GM21723 (cell line): ENCODE measurements around the gene DPYD.

Experiments used
- ATAC-seq: cut with Tn5 transposase; IDR thresholded peaks from one replicate; pipeline ENCODE4 v1.9.1; 2021; ENCODE audit warnings: mild to moderate bottlenecking, moderate library complexity; ENCODE audit not compliant: unreplicated experiment

DPYD gene

GRCh38 chr1:97630948-97631347 is 289.9 kb downstream of the DPYD start:
- ATAC-seq = no peak

DNA sequence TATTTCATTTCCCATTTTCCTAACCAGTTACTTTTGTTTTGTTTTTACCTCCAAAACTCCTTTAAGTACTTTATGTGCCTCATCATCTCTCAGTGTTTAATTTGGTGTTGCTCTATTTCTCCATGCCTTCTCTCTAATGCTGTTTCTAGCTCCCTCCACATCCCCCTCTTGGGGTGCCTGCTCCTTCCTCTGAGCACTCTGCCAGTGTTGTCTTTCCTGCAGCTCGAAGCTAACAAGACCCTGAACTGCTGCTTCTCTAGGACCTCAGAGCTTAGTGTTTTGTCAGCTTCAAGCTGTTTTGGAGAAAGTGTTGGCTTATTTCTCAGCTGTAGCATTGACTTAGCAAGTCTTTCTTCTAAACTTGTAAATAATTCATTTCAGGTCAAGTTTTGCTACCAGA is 290.6 kb downstream of the DPYD start:
- ATAC-seq = no peak

DNA sequence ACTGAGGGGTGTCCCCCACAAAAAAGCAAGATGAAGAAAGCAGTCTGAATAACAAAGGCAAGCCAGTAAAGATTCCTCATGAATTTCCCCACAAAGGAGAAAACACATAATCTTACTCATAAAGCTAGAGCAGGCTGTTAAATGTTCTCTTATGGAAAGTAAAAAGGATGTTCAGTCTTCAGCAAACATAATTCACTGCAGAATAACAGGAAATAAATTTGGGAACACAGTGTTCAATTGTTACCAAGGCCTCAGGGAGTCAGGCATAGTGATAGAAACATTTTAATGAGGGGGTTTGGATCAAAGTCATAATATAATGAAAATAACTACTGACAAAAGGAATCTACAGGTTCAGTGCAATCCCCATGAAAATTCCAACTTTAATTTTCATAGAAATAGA is 297.6 kb downstream of the DPYD start:
- ATAC-seq = no peak

- ATAC-seq = no peak
Observed at GRCh38 chr1:97621955-97622354, 298.9 kb downstream of the DPYD start.

DNA sequence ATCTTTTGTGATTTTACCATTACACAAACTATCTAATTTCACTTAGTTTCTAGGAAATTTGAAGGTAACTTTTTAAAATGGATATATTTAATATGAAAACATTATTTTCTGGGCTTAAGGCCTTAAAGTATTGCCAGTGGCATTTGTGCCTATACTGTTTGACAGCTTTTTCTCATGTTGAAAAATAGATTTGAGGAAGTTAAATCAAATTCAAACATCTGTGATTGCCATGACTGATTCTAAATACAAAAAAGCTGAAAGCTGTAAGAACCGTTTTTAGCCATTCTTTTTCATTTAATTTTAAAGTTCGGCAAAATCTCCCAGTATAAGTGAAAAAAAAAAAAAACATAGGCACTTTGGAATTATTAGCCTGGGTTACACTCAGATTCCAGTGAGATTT is 301.1 kb downstream of the DPYD start:
- ATAC-seq = no peak

DNA sequence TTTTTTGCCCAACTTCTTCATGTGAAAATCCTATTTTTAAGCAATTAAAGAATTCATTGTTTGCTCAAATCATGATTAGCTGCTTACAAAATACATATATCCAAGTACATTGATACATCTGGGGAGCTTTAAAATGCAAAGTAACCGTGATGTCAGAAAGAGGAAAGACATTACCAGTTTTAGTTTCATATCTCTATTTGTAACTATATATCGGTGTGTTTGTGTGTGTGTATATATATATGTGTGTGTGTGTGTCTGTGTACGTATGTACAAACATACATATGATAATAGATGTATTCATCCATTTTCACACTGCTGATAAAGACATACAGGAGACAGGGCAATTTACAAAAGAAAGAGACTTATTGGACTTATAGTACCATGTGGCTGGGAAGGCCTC is 310.1 kb downstream of the DPYD start:
- peak; percentile 47 for ATAC-seq

DNA sequence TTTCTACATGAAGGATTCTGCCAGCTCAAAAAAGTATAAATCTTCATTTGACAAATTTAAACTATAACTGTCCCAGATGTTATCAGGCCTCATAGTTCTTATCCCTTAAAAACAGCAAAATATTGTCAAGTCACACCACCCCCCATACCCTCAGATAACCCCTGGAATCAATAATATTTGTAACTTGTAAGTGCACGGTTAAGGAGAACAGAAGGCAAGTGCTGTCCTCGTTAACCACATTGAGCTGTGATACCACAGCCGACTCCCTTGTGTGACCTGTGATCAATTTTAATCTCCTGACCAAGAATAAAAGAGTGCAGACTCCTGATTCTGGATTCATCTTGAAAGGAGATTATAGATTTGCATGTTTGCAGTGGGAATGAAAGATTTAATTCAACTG is 310.7 kb downstream of the DPYD start:
- ATAC-seq = no peak

DNA sequence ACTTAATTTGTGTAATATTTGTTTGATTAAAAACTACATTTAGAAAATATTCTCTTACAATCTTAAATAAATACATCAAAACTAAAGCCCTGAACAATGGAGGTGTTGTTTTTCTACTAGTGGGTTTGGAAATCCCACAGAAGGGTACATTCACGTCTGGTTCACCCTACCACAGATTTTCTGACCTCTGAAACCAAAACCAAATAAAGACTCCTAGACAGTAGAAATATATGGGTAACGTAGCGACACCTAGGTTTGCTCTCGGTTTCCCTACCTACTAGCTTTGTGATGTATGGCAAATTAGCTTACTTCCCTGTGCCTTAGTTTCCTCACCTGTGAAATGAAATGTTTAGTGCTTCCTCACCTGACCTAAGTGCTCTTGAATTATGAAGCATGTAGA is 312.6 kb downstream of the DPYD start:
- ATAC-seq = no peak

DNA sequence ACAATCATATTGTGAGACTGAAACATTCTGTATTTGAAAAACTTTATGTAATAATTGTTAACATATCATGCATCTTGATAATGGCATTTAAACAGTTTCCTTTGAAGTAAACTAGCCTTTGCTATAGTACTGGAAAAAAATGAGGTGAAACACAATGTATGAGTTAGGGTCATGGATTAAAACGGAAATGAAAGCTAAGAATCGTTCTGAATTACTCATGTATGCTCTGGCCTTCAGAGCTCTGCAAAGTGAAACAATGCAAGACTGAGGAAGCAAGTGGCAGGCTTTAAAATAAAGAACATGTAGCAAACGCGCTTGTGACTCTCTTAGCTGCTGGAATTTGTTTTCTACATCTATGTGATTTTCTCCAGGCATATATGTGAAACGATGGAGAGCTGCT is 317.1 kb downstream of the DPYD start:
- no peak for ATAC-seq

DNA sequence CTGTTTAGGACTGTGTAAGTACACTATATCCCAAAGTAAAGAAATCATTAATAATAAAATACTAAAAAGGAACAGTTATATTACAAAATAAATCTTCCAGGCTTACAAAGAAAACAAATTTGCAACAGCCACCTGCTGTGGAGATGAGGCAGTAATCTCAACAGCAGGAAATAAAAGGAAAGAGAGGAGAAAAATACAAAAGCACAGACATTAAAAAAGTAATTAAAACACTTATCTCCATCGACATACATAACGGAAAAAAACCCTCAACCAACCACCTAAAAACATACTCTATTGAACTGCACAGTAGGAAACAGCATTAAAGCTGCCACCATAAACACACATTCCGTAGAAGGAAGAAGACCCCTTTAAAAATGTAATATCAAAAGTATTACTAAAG is 317.6 kb downstream of the DPYD start:
- no peak for ATAC-seq

DNA sequence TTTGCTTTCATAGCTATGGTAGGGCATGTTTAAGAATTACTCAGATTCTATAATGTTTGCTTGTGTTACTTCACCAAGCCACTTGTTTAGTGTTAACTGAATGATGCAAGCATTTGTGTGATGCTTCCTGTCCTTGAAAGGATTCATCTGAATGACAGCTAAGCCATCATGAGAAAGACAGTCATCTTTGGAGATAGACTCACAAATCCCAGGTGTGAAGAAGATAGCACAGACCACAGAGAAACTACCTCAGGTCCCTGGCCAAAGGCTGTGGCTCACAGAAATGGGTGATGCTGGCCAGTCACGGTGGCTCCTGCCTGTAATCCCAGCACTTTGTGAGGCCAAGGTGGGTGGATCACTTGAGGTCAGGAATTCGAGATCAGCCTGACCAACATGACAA is 321.4 kb downstream of the DPYD start:
- no peak for ATAC-seq

- no peak for ATAC-seq
Observed at GRCh38 chr1:97593192-97593591, 327.6 kb downstream of the DPYD start.

- ATAC-seq = no peak
Observed at GRCh38 chr1:97588772-97589171, 332.1 kb downstream of the DPYD start.

DNA sequence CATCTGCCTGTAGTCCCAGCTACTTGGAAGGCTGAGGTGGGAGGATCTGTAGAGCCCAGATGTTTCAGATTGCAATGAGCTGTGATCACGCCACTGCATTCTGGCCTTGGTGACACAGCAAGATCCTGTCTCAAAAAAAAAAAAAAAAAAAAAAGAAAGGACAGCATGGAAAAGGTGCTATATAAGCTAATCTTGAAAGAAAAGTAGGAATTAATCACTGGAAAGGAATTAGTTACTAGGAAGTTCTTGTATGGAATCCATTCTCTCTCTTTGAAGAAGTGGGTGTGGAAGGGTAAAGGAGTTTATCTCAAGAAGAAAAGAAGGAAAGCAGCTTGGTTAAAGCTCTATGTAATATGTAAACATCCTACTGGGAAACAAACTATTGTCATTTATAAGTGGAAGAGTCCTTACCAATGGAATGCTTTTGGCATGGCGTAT is 339.2 kb downstream of the DPYD start:
- no peak for ATAC-seq

DNA sequence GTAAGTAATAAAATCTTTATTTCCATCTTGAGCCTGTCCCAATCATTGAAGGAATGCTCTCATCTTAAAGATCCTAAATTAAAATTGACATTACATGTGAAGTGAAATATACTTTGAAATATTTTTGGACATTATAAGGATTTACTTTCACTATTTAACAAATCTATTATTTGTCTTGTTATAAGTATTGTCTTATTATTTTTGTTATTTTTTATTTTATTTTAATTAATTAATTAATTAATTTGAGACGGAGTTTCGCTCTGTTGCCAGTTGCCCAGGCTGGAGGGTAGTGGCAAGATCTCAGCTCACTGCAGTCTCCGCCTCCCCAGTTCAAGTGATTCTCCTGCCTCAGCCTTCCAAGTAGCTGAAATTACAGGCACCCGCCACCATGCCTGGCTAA is 343.2 kb downstream of the DPYD start:
- no peak for ATAC-seq

GRCh38 chr1:97573553-97573952 is 347.3 kb downstream of the DPYD start:
- no peak for ATAC-seq

DNA sequence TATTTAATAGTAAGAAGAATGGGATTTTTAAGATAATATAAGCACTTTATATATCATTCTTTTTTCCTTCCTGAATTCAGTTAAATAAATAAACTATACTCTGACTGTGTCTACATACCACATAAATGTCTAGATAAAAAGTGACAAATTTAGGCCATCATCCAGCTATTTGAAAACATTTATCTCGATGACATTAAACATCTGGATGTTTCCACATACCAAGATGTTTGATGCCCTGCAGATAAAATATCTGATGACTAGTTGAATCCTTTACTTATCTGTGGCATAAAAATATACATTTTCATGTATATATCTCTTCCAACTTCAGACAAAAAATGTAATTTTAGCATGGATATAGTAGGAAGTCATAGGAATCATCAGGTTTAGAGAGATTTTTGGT is 348.3 kb downstream of the DPYD start:
- ATAC-seq = no peak

DNA sequence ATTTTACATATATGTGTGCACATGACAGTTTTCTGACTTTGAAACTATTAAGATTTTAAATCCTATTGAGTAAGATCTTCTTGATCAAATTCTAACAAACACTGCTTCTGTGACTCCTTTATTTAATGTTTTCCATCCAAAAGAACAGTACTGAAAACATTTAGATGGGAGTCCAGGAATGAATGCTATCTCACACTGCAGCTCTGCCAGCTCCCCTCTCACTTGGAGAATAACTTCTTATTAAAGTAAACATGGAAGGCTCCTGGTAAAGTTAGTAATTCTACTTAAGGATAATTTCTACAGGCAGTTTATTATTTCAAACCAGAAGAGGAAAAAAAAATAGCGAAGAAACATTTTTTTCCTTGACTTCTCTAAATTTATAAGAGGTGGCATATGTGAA is 349.1 kb downstream of the DPYD start:
- no peak for ATAC-seq

- no peak for ATAC-seq
Observed at GRCh38 chr1:97570691-97571090, 350.1 kb downstream of the DPYD start.

DNA sequence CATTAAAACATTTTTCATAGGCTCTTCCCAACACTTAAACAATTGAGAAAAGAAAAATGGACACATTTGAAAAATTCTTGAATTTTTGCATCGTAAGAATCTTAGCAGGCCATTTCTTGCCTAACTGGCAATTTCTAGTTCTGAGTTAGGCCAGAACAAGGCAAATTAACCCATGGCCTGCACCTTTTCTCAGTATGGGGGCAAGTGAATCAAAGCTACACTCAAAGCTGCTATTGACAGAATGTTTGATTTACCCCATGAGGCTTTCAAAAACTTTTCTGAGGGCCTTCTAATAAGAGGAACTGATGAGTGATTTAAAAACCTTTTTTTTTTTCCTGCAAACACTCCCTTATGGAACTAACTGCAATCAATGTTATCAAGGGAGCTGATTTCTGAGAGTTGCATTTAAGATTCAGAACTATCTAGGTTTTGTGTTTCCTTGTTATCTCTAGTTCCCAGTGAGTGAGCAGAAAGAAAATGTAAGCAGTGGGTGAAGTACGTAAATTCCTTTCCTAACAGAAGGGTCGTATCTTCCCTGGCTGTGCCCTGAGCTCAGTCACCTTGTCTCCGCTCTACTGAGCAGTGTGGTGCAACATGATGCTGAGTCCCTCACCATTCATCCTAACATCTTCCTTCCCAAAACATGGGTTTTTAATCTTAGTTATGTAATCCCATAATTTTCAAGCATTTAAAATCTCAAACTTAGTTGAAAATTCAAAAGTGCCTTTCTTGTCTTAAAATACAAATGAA is 353.7 kb downstream of the DPYD start:
- no peak for ATAC-seq

DNA sequence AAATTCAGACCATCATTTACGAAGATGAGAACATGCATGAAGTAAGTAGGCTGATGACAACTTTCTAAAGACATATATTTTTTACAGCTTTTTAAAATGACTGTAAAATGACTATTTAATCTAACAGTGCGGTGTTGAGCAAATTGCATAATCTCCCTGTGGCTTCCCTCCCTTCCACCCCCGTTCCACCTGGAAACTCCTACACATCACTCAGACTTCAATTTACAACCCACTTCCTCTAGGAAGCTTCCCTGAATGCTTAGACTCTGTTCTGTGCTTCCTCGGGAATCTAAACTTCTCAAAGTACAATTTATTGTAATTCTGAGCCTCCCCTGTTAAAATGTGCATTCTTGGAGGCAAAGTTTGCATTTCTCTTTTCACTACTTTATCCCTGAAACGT is 354.9 kb downstream of the DPYD start:
- ATAC-seq = no peak

DNA sequence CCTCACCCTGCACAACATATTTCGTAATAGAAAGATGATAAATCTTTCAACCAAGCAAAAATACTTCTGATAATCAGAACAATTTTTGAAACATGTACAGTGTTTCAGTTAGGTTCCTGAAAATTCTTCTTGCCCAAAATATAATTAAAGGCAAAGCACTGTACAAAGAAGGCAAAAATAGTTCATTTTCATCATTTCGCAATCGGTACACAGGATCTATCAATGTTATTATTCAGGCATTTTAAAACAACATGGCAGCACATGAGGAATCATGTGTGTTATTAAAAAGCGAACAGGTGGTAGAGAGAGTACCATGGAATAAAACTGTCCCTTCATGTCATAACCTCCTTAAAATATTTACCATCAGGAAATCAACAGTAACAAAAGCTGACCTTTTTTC is 356.9 kb downstream of the DPYD start:
- ATAC-seq = no peak

DNA sequence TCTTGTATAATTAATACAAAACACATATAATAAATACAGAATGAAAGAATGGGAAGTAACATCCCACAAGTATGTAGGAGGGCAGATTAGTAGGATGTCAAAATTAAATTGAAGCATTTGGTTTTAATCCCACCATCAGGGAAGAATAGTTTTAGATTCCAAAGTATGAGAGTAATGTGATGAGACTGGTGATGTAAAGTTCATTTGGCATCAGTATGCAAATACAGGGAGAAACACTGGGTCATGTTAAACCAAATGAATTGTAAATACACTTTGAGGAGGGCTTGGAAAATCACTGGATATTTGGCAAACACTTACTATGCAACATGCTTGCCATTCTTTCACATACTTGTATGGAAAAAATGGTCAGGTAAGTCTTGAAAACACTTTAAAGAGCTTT is 358.8 kb downstream of the DPYD start:
- ATAC-seq = no peak
